Stimulated activated CD4-positive, alpha-beta T cell treated with anti-CD3 and anti-CD28 coated beads, Interleukin-1b, Interleukin-23, amount 100 ng/mL, for 1 hour (primary cell): ENCODE results near the gene TMEM43.

Source experiments
- DNase-seq, 2 donors: peaks; one replicate each; pipeline ENCODE4 v3.0.0-alpha.2; 2020; ENCODE audit warnings: low read depth in 2 of 2

Gene TMEM43

GRCh38 chr3:14138109-14138877 lies 13.4 kb downstream of the TMEM43 start:
- DNase-seq, result no peak

- DNase-seq, result no peak
Measured at GRCh38 chr3:14138878-14139655, 14.2 kb downstream of the TMEM43 start.

GRCh38 chr3:14139771-14140170 lies 14.9 kb downstream of the TMEM43 start:
- no peak for DNase-seq

GRCh38 chr3:14140668-14141067 lies 15.8 kb downstream of the TMEM43 start:
- DNase-seq, result no peak

- DNase-seq, result no peak
Measured at GRCh38 chr3:14141144-14141543, 16.3 kb downstream of the TMEM43 start.

GRCh38 chr3:14141602-14142341 lies 16.9 kb downstream of the TMEM43 start:
- DNase-seq, result no peak

GRCh38 chr3:14142567-14143270 lies 17.9 kb downstream of the TMEM43 start:
- DNase-seq, result no peak

GRCh38 chr3:14143271-14144225 lies 18.7 kb downstream of the TMEM43 start:
- DNase-seq, result no peak

- peak in 1 of 2 donors; percentile 36 for DNase-seq
Measured at GRCh38 chr3:14144423-14145075, 19.7 kb downstream of the TMEM43 start.

GRCh38 chr3:14145236-14145635 lies 20.4 kb downstream of the TMEM43 start:
- no peak for DNase-seq

- DNase-seq, result no peak
Measured at GRCh38 chr3:14145670-14146380, 21.0 kb downstream of the TMEM43 start.

GRCh38 chr3:14146381-14147065 lies 21.7 kb downstream of the TMEM43 start:
- DNase-seq, result no peak

- DNase-seq, result no peak
Measured at GRCh38 chr3:14147066-14147435, 22.2 kb downstream of the TMEM43 start.

GRCh38 chr3:14147617-14148016 lies 22.8 kb downstream of the TMEM43 start:
- DNase-seq, result no peak

- DNase-seq, result no peak
Measured at GRCh38 chr3:14148041-14148985, 23.5 kb downstream of the TMEM43 start.

- no peak for DNase-seq
Measured at GRCh38 chr3:14150078-14150477, 25.2 kb downstream of the TMEM43 start.

GRCh38 chr3:14150491-14151230 lies 25.8 kb downstream of the TMEM43 start:
- no peak for DNase-seq
